Kidney (tissue), 14 donors: Measurements from ENCODE around the gene TMPRSS15. TPM values are rescaled to one million over a fixed set of nuclear protein-coding genes. Genes with fewer than 3 reads are reported as not detected.

Source experiments
- DNase-seq, 5 donors: peaks; one replicate each; pipeline ENCODE4 v3.0.0-alpha.2; 2013 to 2020
- FAIRE-seq: peaks from 2 replicates; lab custom pipeline; 2012; peaks lifted over from hg19 to GRCh38; lab: Jason Lieb, UNC
- H3K27ac ChIP-seq, 2 donors: one replicate each; pipeline ENCODE4 v1.7.0; 2013; ENCODE audit warnings: low read depth in 2 of 2, low read length in 2 of 2, inconsistent platforms in 1 of 2
- H3K27me3 ChIP-seq: one replicate; pipeline ENCODE4 v1.7.1; 2013; ENCODE audit warnings: low read length, inconsistent platforms; ENCODE audit not compliant: control insufficient read depth, insufficient read depth
- H3K36me3 ChIP-seq, 3 donors: one replicate each; pipeline versions ENCODE4 v1.7.0 to v1.7.1; 2013; ENCODE audit warnings: low read length in 3 of 3, control low read depth in 1 of 3, inconsistent platforms in 1 of 3; ENCODE audit not compliant: insufficient read depth in 3 of 3, control insufficient read depth in 2 of 3
- H3K4me1 ChIP-seq, 3 donors: one replicate each; pipeline versions ENCODE4 v1.7.0 to v1.7.1; 2013; ENCODE audit warnings: low read length in 3 of 3, inconsistent platforms in 1 of 3, low read depth in 1 of 3; ENCODE audit not compliant: control insufficient read depth in 2 of 3, insufficient read depth in 2 of 3
- H3K4me3 ChIP-seq, 3 donors: one replicate each; pipeline versions ENCODE4 v1.7.0 to v1.8.1; 2013; ENCODE audit warnings: low read length in 3 of 3, control low read depth in 1 of 3, inconsistent platforms in 1 of 3
- H3K9ac ChIP-seq, 3 donors: one replicate each; pipeline versions ENCODE4 v1.7.0 to v1.7.1; 2013; ENCODE audit warnings: low read length in 3 of 3, control low read depth in 1 of 3, inconsistent platforms in 1 of 3
- H3K9me3 ChIP-seq, 3 donors: one replicate each; pipeline versions ENCODE4 v1.7.0 to v1.7.1; 2013; ENCODE audit warnings: low read length in 3 of 3, control low read depth in 1 of 3, inconsistent platforms in 1 of 3; ENCODE audit not compliant: control insufficient read depth in 2 of 3, insufficient read depth in 1 of 3
- CTCF ChIP-seq: IDR thresholded peaks from 3 replicates; pipeline ENCODE4 v1.5.1; 2012; ENCODE audit warnings: mild to moderate bottlenecking, moderate library complexity, borderline replicate concordance; ENCODE audit not compliant: insufficient read depth; ENCODE audit errors: extremely low read depth
- intact Hi-C: fragments of 100-400 bp; cut with DNase I; formaldehyde crosslinking; loops from one replicate; pipeline ENCODE4 v1.11.1; 2022
- polyA plus RNA-seq: library from polyadenylated mRNA; stranded (reverse); fragments of 350-450 nt; fragmentation: Illumina TruSeq; extraction: RNeasy Lipid Tissue Mini Kit (QIAGEN cat#74804); gene quantifications from one replicate; pipeline ENCODE4 v1.2.3, GENCODE V29; 2014; ENCODE audit warnings: low read depth, low replicate concordance; ENCODE audit not compliant: insufficient read depth
- total RNA-seq: library from RNA; stranded (reverse); fragmentation: NEBNext Ultra II Directional; extraction: Animal tissue kit (Norgen Biotek cat#: 25700); gene quantifications from one replicate; pipeline ENCODE4 v1.2.1, GENCODE V29; 2021
- donor health status: control.
- donor health status: control.
- donor health status: control.
- donor health status: control.
- donor health status: control.
- donor health status: DM: yes; HTN: yes; CAD: no.
- donor health status: Normal renal cell carcinoma (clear cell type).

Gene TMPRSS15
- total and polyA plus RNA-seq, 2 donors from 2014 or later = 0.09 TPM; not detected in 1

GRCh38 chr21:18228060-18228739 lies 175.4 kb downstream of the TMPRSS15 start:
- no peak overlapping the region for H3K9ac ChIP-seq
- intact Hi-C loops = no loop called here
- no peaks in the 10 kb centered on the region for H3K9me3 ChIP-seq
- no peak overlapping the region for H3K27ac ChIP-seq
- H3K4me1 ChIP-seq = no peaks in the 10 kb centered on the region
- DNase-seq (peak in 1 of 5 donors; percentile 5), FAIRE-seq (no peak)
- no peaks in the 10 kb centered on the region for H3K27me3 ChIP-seq
- TF ChIP-seq CTCF = no peak
- H3K36me3 ChIP-seq = no peaks in the 10 kb centered on the region
- H3K4me3 ChIP-seq = no peak overlapping the region

DNA sequence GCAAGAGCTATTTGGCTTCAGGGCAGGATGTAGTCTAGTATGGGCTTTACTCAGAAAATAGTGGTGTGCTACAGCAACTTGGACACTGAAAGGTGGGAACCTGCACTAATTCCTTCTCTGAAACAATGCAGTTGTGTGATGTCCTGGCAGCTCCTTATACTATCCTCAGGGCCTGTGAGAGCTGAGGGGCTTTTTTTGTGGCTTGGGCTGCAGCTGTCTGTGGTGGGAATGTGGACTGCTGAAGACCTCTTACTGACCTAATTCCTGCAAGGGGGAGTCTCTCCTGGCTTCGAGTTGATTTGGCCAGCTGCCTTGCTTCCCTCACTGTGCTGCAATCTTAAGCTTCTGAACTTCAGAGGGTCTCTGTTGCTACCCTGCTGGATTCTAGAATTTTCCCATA lies 181.2 kb downstream of the TMPRSS15 start:
- TF ChIP-seq CTCF = no peak
- FAIRE-seq = no peak
- intact Hi-C loops = no loop called here

DNA sequence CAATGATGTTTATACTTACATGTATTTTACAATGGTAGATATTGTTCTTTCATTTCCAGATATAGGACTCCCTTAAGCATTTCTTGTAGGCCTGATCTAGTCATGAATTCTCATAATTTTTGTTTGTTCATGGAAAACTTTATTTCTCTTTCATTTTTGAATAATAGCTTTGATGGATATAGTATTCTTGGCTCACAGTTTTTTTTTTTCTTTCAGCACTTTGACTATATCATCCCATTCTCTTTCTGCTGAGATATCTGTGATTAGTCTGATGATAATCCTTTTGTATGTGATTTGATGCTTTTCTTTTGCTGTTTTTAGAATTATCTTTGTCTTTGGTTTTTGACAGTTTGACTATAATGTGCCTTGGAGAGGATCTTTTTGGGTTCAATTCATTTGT lies 183.1 kb downstream of the TMPRSS15 start:
- intact Hi-C loops = no loop called here
- TF ChIP-seq CTCF = no peak
- Histone ChIP-seq H3K4me1 (no peaks in the 10 kb centered on the region), H3K27ac (no peak overlapping the region), H3K9ac (no peak overlapping the region), H3K36me3 (no peaks in the 10 kb centered on the region), H3K4me3 (no peak overlapping the region), H3K9me3 (peaks cover 0 to 7% (median 0%) of the 10 kb centered on the region in 3 donors), H3K27me3 (no peaks in the 10 kb centered on the region)
- no peak for DNase-seq
- no peak for FAIRE-seq

More for the DNA sequence above, 181.2 kb downstream of the TMPRSS15 start:
- Histone ChIP-seq H3K27ac (no peak overlapping the region), H3K4me1 (no peaks in the 10 kb centered on the region), H3K36me3 (no peaks in the 10 kb centered on the region), H3K4me3 (no peak overlapping the region), H3K9me3 (peaks cover 0 to 7% (median 0%) of the 10 kb centered on the region in 3 donors), H3K27me3 (no peaks in the 10 kb centered on the region), H3K9ac (no peak overlapping the region)
- no peak for DNase-seq

Other genes with a start within 250 kb of the TMPRSS15 start
- 2.0 TPM for gene CHODL, start 159.0 kb downstream of the TMPRSS15 start, total RNA-seq
- 1.8 TPM for gene CHODL, start 159.0 kb downstream of the TMPRSS15 start, polyA plus RNA-seq